Tibial nerve (tissue), 4 donors: ENCODE measurements around the gene MEOX2.

Experiments
- CTCF ChIP-seq, 5 experiments: fragments of 200-600 bp in 3 of 5; fragments of 450-650 bp in 2 of 5; sonication (generic) in 3 of 5; IDR thresholded peaks; one replicate each; pipeline ENCODE4 v1.5.1; 2016 to 2019; ENCODE audit warnings: antibody characterized with exemption in 5 of 5, mild to moderate bottlenecking in 3 of 5, moderate library complexity in 2 of 5
- EP300 ChIP-seq, 2 donors: sonication (generic); formaldehyde crosslinking; IDR thresholded peaks; one replicate each; pipeline ENCODE4 v1.6.1; 2017; ENCODE audit warnings: antibody characterized with exemption in 2 of 2, mild to moderate bottlenecking in 1 of 2
- POLR2A ChIP-seq, 2 donors: fragments of 450-650 bp; IDR thresholded peaks; one replicate each; pipeline ENCODE4 v1.6.1; 2017; ENCODE audit warnings: antibody characterized with exemption in 2 of 2, mild to moderate bottlenecking in 2 of 2, moderate library complexity in 2 of 2

- TF ChIP-seq CTCF (IDR thresholded peaks at IDR 0.05): no peak
- no peak for TF ChIP-seq POLR2A (IDR thresholded peaks at IDR 0.05)
- TF ChIP-seq EP300 (IDR thresholded peaks at IDR 0.05): no peak
Measured at GRCh38 chr7:15618275-15618674, 68.2 kb downstream of the MEOX2 start.
